ENCODE measurements around the gene SPPL2B.

DNA sequence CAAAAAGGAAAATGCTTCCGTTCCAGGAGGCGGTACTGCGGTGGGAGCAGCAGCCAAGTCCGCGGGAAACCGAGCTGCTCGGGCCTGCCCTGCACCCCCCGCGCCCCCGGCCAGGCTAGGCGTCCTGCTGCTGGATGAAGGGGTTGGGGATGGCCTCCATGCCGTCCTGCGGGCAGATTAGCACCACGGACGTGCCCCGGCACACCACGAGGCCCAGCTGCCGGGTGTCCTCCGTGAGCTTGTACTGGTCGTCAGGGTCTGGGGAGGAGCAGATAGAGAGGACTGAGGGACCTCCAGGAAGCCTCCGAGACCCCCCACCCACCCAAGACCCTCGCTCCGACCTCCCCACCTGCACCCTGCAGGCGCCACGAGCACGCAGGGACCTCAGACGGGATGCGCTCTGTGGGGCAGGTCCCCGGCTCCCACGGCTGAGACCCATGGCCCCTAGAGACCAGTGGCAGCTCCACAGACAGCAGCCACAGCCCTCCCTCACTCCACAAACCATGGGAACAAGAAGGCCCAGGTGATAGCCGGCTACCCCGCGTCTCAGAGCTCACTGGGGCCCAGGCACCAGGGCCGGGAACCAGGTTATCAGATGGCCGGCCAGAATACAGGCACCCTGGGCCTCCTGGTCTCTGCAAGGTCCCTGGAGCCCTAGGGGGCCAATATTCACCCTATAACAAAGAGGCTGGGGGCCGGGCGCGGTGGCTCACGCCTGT is 6.8 kb upstream of the SPPL2B start:
- TF ChIP-seq CTCF (IDR thresholded peaks at IDR 0.05 in 4 of 5, conservative IDR thresholded peaks at IDR 0.05 in 1 of 5) (no peak), POLR2A (IDR thresholded peaks at IDR 0.05) (no peak)
